ENCODE data around the gene SLAIN2.

SLAIN2 gene

DNA sequence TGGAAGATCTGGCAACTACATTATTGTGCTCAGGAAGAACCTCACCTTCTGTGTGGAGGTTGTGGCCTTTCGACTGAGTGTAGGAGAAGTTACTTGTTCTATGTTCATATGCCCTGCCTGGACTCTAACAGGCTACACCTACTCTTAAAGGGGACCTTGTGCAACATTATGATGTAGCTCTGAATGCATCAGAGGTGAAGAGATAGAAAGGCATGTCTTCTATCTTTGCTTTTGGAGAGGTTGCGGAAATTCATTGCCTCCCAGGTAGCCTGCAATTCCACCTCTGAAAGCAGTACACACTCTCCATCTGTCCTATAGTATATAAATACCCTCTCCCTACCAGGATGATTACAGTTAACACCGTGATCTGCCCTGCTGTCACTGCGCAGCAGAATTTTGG, 7.1 kb upstream of the SLAIN2 start:
- Histone ChIP-seq H3K4me1 (ENCODE audit: insufficient read depth, insufficient read length) (no peaks in the 10 kb centered on the region), H3K9ac (ENCODE audit: insufficient read length, low read depth) (no peak overlapping the region), H3K4me3 (ENCODE audit: insufficient read length, low read depth) (no peak overlapping the region), H3K9me3 (ENCODE audit: insufficient read depth, low read length) (no peaks in the 10 kb centered on the region), H3K27me3 (ENCODE audit: insufficient read depth, insufficient read length) (no peaks in the 10 kb centered on the region), H3K36me3 (ENCODE audit: insufficient read depth, insufficient read length, low read length) (no peaks in the 10 kb centered on the region)
- no peak for DNase-seq (ENCODE audit: low read depth, low spot score)
- TF ChIP-seq ZNF274 (IDR thresholded peaks at IDR 0.05; ENCODE audit: low read depth, low read length): no peak
- TF ChIP-seq SUZ12 (IDR thresholded peaks at IDR 0.05; ENCODE audit: extremely low read depth, insufficient read depth, insufficient read length): no peak

- no peak overlapping the region for H3K9ac ChIP-seq (ENCODE audit: insufficient read length, low read depth)
- no peaks in the 10 kb centered on the region for H3K36me3 ChIP-seq (ENCODE audit: insufficient read depth, insufficient read length, low read length)
- no peaks in the 10 kb centered on the region for H3K9me3 ChIP-seq (ENCODE audit: insufficient read depth, low read length)
- TF ChIP-seq YY1 (IDR thresholded peaks at IDR 0.05; ENCODE audit: insufficient read depth, insufficient read length): no peak
- no peak for TF ChIP-seq SUZ12 (IDR thresholded peaks at IDR 0.05; ENCODE audit: extremely low read depth, insufficient read depth, insufficient read length)
- TF ChIP-seq ZNF274 (IDR thresholded peaks at IDR 0.05; ENCODE audit: low read depth, low read length): no peak
- no peak for DNase-seq (ENCODE audit: low read depth, low spot score)
- no peaks in the 10 kb centered on the region for H3K4me1 ChIP-seq (ENCODE audit: insufficient read depth, insufficient read length)
- no peak overlapping the region for H3K4me3 ChIP-seq (ENCODE audit: insufficient read length, low read depth)
- H3K27me3 ChIP-seq (ENCODE audit: insufficient read depth, insufficient read length): no peaks in the 10 kb centered on the region
These were observed 6.4 kb upstream of the SLAIN2 start for GRCh38 chr4:48334900-48335384.

GRCh38 chr4:48336146-48336870, 5.0 kb upstream of the SLAIN2 start:
- H3K9ac ChIP-seq (ENCODE audit: insufficient read length, low read depth): no peak overlapping the region
- no peak for DNase-seq (ENCODE audit: low read depth, low spot score)
- H3K4me3 ChIP-seq (ENCODE audit: insufficient read length, low read depth): no peak overlapping the region
- no peaks in the 10 kb centered on the region for H3K4me1 ChIP-seq (ENCODE audit: insufficient read depth, insufficient read length)
- no peaks in the 10 kb centered on the region for H3K9me3 ChIP-seq (ENCODE audit: insufficient read depth, low read length)
- TF ChIP-seq ZNF274 (IDR thresholded peaks at IDR 0.05; ENCODE audit: low read depth, low read length) (no peak), YY1 (IDR thresholded peaks at IDR 0.05; ENCODE audit: insufficient read depth, insufficient read length) (no peak), SUZ12 (IDR thresholded peaks at IDR 0.05; ENCODE audit: extremely low read depth, insufficient read depth, insufficient read length) (no peak)
- no peaks in the 10 kb centered on the region for H3K27me3 ChIP-seq (ENCODE audit: insufficient read depth, insufficient read length)
- H3K36me3 ChIP-seq (ENCODE audit: insufficient read depth, insufficient read length, low read length): no peaks in the 10 kb centered on the region

- no peaks in the 10 kb centered on the region for H3K27me3 ChIP-seq (ENCODE audit: insufficient read depth, insufficient read length)
- no peak for DNase-seq (ENCODE audit: low read depth, low spot score)
- no peaks in the 10 kb centered on the region for H3K4me1 ChIP-seq (ENCODE audit: insufficient read depth, insufficient read length)
- no peak for TF ChIP-seq ZNF274 (IDR thresholded peaks at IDR 0.05; ENCODE audit: low read depth, low read length)
- no peak for TF ChIP-seq YY1 (IDR thresholded peaks at IDR 0.05; ENCODE audit: insufficient read depth, insufficient read length)
- no peak overlapping the region for H3K4me3 ChIP-seq (ENCODE audit: insufficient read length, low read depth)
- no peaks in the 10 kb centered on the region for H3K36me3 ChIP-seq (ENCODE audit: insufficient read depth, insufficient read length, low read length)
- no peak overlapping the region for H3K9ac ChIP-seq (ENCODE audit: insufficient read length, low read depth)
- H3K9me3 ChIP-seq (ENCODE audit: insufficient read depth, low read length): no peaks in the 10 kb centered on the region
These were observed 3.6 kb upstream of the SLAIN2 start for GRCh38 chr4:48337731-48338130.

DNA sequence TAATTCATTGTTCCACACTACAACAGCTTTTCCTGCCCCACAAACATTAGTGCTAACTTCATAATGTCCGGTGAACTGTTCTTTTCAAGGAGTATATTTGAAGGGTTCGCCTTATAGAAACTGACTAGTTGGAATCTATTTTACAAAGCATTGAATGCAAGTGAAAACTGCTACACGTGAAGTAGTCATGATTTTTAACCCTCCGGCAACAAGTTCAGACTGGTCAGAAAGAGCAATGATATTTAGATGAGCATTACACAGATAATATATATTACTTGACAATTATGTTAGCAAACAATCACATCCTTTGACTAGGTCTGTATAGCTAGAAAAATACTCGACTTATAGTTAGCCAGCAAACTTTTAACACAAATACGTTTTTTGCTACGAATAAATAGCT, 1.7 kb upstream of the SLAIN2 start:
- Histone ChIP-seq H3K9ac (ENCODE audit: insufficient read length, low read depth) (no peak overlapping the region), H3K4me3 (ENCODE audit: insufficient read length, low read depth) (no peak overlapping the region), H3K36me3 (ENCODE audit: insufficient read depth, insufficient read length, low read length) (no peaks in the 10 kb centered on the region), H3K9me3 (ENCODE audit: insufficient read depth, low read length) (no peaks in the 10 kb centered on the region), H3K27me3 (ENCODE audit: insufficient read depth, insufficient read length) (no peaks in the 10 kb centered on the region), H3K4me1 (ENCODE audit: insufficient read depth, insufficient read length) (no peaks in the 10 kb centered on the region)
- DNase-seq (ENCODE audit: low read depth, low spot score): no peak
- no peak for TF ChIP-seq ZNF274 (IDR thresholded peaks at IDR 0.05; ENCODE audit: low read depth, low read length)
- TF ChIP-seq SUZ12 (IDR thresholded peaks at IDR 0.05; ENCODE audit: extremely low read depth, insufficient read depth, insufficient read length): no peak
- TF ChIP-seq YY1 (IDR thresholded peaks at IDR 0.05; ENCODE audit: insufficient read depth, insufficient read length): no peak

DNA sequence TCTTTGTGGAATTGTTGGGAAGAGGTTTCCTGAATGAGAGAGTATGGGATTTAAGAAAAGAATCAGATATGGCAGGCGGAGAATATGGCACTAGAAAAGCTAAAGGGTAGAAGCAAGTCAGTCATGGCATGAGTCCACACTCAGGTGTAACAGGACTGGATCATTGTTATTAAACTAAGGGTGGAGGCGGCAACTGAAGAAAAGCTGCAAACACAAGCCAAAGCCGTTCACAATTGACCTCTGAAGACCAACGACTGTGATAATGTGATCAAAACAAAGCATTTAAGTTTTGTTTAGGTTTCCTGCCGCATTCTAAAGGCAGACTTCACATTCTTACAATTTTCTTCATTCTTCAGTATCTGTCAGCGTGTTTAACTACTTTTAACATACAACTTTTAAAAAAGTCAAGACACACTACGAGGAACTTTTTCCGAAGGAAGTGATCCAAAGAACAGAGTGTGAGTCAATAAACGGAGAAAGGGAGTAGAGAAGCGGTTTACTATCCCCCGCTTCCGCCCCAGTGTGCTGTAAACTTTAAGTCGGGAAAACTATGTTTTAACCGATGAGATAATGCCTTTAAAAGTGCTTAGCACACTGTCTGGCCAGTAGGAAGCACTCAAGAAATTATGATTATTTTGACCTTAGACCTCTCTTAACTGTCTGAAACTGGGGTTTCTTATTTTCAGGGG, 909 bp upstream of the SLAIN2 start:
- Histone ChIP-seq H3K9me3 (ENCODE audit: insufficient read depth, low read length) (no peaks in the 10 kb centered on the region), H3K4me1 (ENCODE audit: insufficient read depth, insufficient read length) (no peaks in the 10 kb centered on the region), H3K36me3 (ENCODE audit: insufficient read depth, insufficient read length, low read length) (no peaks in the 10 kb centered on the region), H3K9ac (ENCODE audit: insufficient read length, low read depth) (peak overlapping the region; percentile 72), H3K4me3 (ENCODE audit: insufficient read length, low read depth) (peak overlapping the region; percentile 54), H3K27me3 (ENCODE audit: insufficient read depth, insufficient read length) (no peaks in the 10 kb centered on the region)
- TF ChIP-seq ZNF274 (IDR thresholded peaks at IDR 0.05; ENCODE audit: low read depth, low read length) (no peak), SUZ12 (IDR thresholded peaks at IDR 0.05; ENCODE audit: extremely low read depth, insufficient read depth, insufficient read length) (no peak), YY1 (IDR thresholded peaks at IDR 0.05; ENCODE audit: insufficient read depth, insufficient read length) (no peak)
- no peak for DNase-seq (ENCODE audit: low read depth, low spot score)

GRCh38 chr4:48341776-48342605, 662 bp downstream of the SLAIN2 start:
- no peak for DNase-seq (ENCODE audit: low read depth, low spot score)
- no peaks in the 10 kb centered on the region for H3K4me1 ChIP-seq (ENCODE audit: insufficient read depth, insufficient read length)

More at GRCh38 chr4:48341776-48342605, 662 bp downstream of the SLAIN2 start:
- Histone ChIP-seq H3K9ac (ENCODE audit: insufficient read length, low read depth) (peak overlapping the region; percentile 90), H3K36me3 (ENCODE audit: insufficient read depth, insufficient read length, low read length) (no peaks in the 10 kb centered on the region), H3K9me3 (ENCODE audit: insufficient read depth, low read length) (no peaks in the 10 kb centered on the region), H3K27me3 (ENCODE audit: insufficient read depth, insufficient read length) (no peaks in the 10 kb centered on the region), H3K4me3 (ENCODE audit: insufficient read length, low read depth) (peak overlapping the region; percentile 88)
- TF ChIP-seq YY1 (IDR thresholded peaks at IDR 0.05; ENCODE audit: insufficient read depth, insufficient read length) (no peak), SUZ12 (IDR thresholded peaks at IDR 0.05; ENCODE audit: extremely low read depth, insufficient read depth, insufficient read length) (no peak)

Data from NT2/D1 (cell line).